PC-9 (cell line): ENCODE data around the gene ZNF629. TPM values are rescaled to one million over a fixed set of nuclear protein-coding genes. Genes with fewer than 3 reads are reported as not detected.

Experiments
- BruUV-seq: library from RNA; stranded (reverse); fragments of 400-500 nt; replicated peaks from 2 replicates; lab custom pipeline; 2021; lab: Mats Ljungman, UMichigan
- CTCF ChIA-PET: fragments of 300-600 bp; sonication (Branson Sonifier 250); formaldehyde crosslinking; loops from one replicate; lab custom pipeline; 2022; ENCODE audit warnings: antibody characterized with exemption; lab: Charles Lee
- POLR2A ChIA-PET: fragments of 300-600 bp; sonication (Branson Sonifier 250); formaldehyde crosslinking; loops from one replicate; lab custom pipeline; 2022; ENCODE audit warnings: antibody characterized with exemption; ENCODE audit not compliant: unreplicated experiment; lab: Charles Lee
- DNase-seq, 2 experiments: peaks; one replicate each; pipeline versions ENCODE4 v3.0.0 to v3.0.0-alpha.2; 2015 to 2022; ENCODE audit warnings: mixed read lengths in 1 of 2
- H2AFZ ChIP-seq: fragments of 200-600 bp; sonication (generic); 2 replicates; pipeline ENCODE4 v1.8.1; 2017; ENCODE audit warnings: antibody characterized with exemption
- H3F3A ChIP-seq: fragments of 200-600 bp; sonication (generic); 2 replicates; pipeline ENCODE4 v1.8.1; 2017; ENCODE audit warnings: antibody characterized with exemption, mild to moderate bottlenecking, low read depth; ENCODE audit not compliant: insufficient read depth
- H3K27ac ChIP-seq: fragments of 200-600 bp; sonication (generic); 2 replicates; pipeline ENCODE4 v1.6.1; 2016; ENCODE audit warnings: mixed run types
- H3K27me3 ChIP-seq: fragments of 200-600 bp; sonication (generic); 2 replicates; pipeline ENCODE4 v1.6.1; 2016; ENCODE audit warnings: low read depth, mixed run types; ENCODE audit not compliant: insufficient read depth
- H3K36me3 ChIP-seq: fragments of 200-600 bp; sonication (generic); 2 replicates; pipeline ENCODE4 v1.6.1; 2016; ENCODE audit warnings: low read depth, mixed run types
- H3K4me1 ChIP-seq: fragments of 200-600 bp; sonication (generic); replicated peaks from 2 replicates; pipeline ENCODE4 v1.6.1; 2016; ENCODE audit warnings: mixed run types; ENCODE audit not compliant: insufficient read depth
- H3K4me2 ChIP-seq: fragments of 200-600 bp; sonication (generic); 2 replicates; pipeline ENCODE4 v1.6.1; 2017; ENCODE audit warnings: mixed run types
- H3K4me3 ChIP-seq: fragments of 200-600 bp; sonication (generic); 2 replicates; pipeline ENCODE4 v1.6.1; 2016; ENCODE audit warnings: mixed run types
- H3K79me2 ChIP-seq: fragments of 200-600 bp; sonication (generic); 2 replicates; pipeline ENCODE4 v1.6.1; 2017; ENCODE audit warnings: low read depth, mixed run types
- H3K9me2 ChIP-seq: fragments of 200-600 bp; sonication (generic); 2 replicates; pipeline ENCODE4 v1.8.1; 2017; ENCODE audit warnings: mild to moderate bottlenecking; ENCODE audit not compliant: insufficient read depth
- H3K9me3 ChIP-seq: fragments of 200-600 bp; sonication (generic); 2 replicates; pipeline ENCODE4 v1.8.1; 2016; ENCODE audit warnings: low read depth; ENCODE audit not compliant: insufficient read depth
- H4K20me1 ChIP-seq: fragments of 200-600 bp; sonication (generic); 2 replicates; pipeline ENCODE4 v1.8.1; 2017; ENCODE audit not compliant: insufficient read depth
- CTCF ChIP-seq: fragments of 200-600 bp; sonication (generic); conservative IDR thresholded peaks from 2 replicates; pipeline ENCODE4 v1.6.1; 2017; ENCODE audit warnings: mixed run types, antibody characterized with exemption, mild to moderate bottlenecking, moderate library complexity
- EZH2 ChIP-seq: fragments of 200-600 bp; sonication (generic); IDR thresholded peaks from 2 replicates; pipeline ENCODE4 v1.8.0; 2017; ENCODE audit warnings: antibody characterized with exemption, low read depth
- intact Hi-C: fragments of 100-400 bp; cut with micrococcal nuclease; formaldehyde crosslinking; loops from one replicate; pipeline ENCODE4 v1.10.0; 2022; ENCODE audit not compliant: unreplicated experiment
- total RNA-seq: library from RNA; stranded (reverse); gene quantifications from 2 replicates; pipeline ENCODE4 v1.2.3, GENCODE V29; 2021

ZNF629 gene
- total RNA-seq, 1 experiment from 2014 or later = 25.6 TPM

DNA sequence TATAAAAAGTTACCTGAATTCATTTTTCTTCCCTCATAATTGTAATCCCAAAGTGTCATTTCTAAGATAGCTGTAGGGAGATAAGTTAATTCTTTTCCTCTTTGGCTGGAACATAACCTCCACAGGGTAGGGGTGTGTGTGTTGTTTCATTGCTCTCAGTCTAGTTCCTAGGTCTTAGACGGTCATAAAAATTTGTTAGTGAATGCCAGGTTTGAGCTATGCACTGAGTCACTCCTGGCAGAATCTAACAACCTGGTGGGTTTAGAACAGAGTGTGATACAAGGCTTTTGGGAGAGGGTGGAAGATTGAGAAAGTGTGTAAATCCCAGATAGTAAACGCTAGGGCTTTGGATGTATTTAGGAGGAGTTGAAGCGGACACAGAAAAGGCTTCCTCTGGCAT, 39.7 kb downstream of the ZNF629 start:
- no TSS peak for BruUV-seq
- TF ChIP-seq CTCF = no peak
- no peak for TF ChIP-seq EZH2
- intact Hi-C loops = no loop called here
- H3K27ac ChIP-seq = peak overlapping the region; percentile 53
- no peaks in the 10 kb centered on the region for H3K9me3 ChIP-seq
- H3K9me2 ChIP-seq = no peaks in the 10 kb centered on the region
- peak overlapping the region; percentile 75 for H3K4me2 ChIP-seq
- peaks cover 51% of the 10 kb centered on the region for H3F3A ChIP-seq
- H3K27me3 ChIP-seq = no peaks in the 10 kb centered on the region
- DNase-seq = peak in 1 of 2 experiments; percentile 69
- CTCF ChIA-PET = no interaction called here
- H2AFZ ChIP-seq = no peak overlapping the region
- peaks cover 29% of the 10 kb centered on the region for H3K79me2 ChIP-seq
- H3K4me3 ChIP-seq = peak overlapping the region; percentile 48; the same call in 1 of the 2 replicates
- H3K36me3 ChIP-seq = peaks cover 38% of the 10 kb centered on the region
- H3K4me1 ChIP-seq = peaks cover 16% of the 10 kb centered on the region
- H4K20me1 ChIP-seq = 0 out of 2 replicates have a peak, but pooled peaks cover 6% of the 10 kb centered on the region
- POLR2A ChIA-PET = interaction anchor here (0.6 to 0.8 kb wide), 3 partner anchors 153 to 228 kb away, joined by 3 to 7 read pairs (median 4); partner anchors contain the start of gene ZNF764

GRCh38 chr16:30746638-30747175, 40.3 kb downstream of the ZNF629 start:
- POLR2A ChIA-PET = interaction anchor here (0.6 kb wide), 1 partner anchor 188 kb away, joined by 7 read pairs; the partner anchor contains the start of gene ZNF764
- Histone ChIP-seq H3K4me2 (peak overlapping the region; percentile 75; the same call in 1 of the 2 replicates), H3K27me3 (no peaks in the 10 kb centered on the region), H3K79me2 (peaks cover 36% of the 10 kb centered on the region), H3K27ac (peak overlapping the region; percentile 53; the same call in 1 of the 2 replicates), H3K36me3 (peaks cover 42% of the 10 kb centered on the region), H3K9me2 (no peaks in the 10 kb centered on the region), H3K4me3 (no peak overlapping the region), H3K4me1 (peaks cover 22% of the 10 kb centered on the region), H2AFZ (no peak overlapping the region), H3K9me3 (no peaks in the 10 kb centered on the region), H4K20me1 (0 out of 2 replicates have a peak, but pooled peaks cover 12% of the 10 kb centered on the region), H3F3A (peaks cover 56% of the 10 kb centered on the region)
- no peak for DNase-seq
- BruUV-seq = no TSS peak
- CTCF ChIA-PET = no interaction called here
- intact Hi-C loops = no loop called here
- no peak for TF ChIP-seq EZH2

DNA sequence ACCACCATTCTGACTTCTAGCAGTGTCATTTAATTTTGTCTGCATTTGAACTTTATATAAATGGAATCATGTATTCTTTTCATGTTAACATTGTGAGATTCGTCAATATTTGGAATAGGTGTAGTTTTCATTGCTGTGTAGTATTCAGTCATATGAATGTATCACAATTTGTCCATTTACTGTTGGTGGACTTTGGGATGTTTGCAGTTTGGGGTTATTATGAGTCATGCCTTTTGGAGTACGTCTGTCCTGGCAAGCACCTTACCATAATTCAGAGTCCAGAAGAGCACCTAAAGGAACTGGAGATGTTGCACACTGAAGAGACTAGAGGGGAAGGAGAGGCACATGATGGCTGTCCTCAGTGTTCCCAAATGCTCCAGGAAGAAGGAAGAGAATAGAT, 41.9 kb downstream of the ZNF629 start:
- Histone ChIP-seq H3K9me3 (no peaks in the 10 kb centered on the region), H3K27ac (0 out of 2 replicates have a peak overlapping the region, but pooled peaks have one; percentile 3), H3K79me2 (peaks cover 36% of the 10 kb centered on the region), H3K9me2 (no peaks in the 10 kb centered on the region), H3K4me3 (no peak overlapping the region), H3K36me3 (peaks cover 37% of the 10 kb centered on the region), H3K4me1 (peaks cover 33% of the 10 kb centered on the region), H3F3A (peaks cover 68% of the 10 kb centered on the region), H3K27me3 (no peaks in the 10 kb centered on the region), H2AFZ (no peak overlapping the region), H4K20me1 (0 out of 2 replicates have a peak, but pooled peaks cover 13% of the 10 kb centered on the region), H3K4me2 (no peak overlapping the region)
- no peak for DNase-seq
- no TSS peak for BruUV-seq
- TF ChIP-seq CTCF = no peak
- TF ChIP-seq EZH2 = no peak
- intact Hi-C loops = no loop called here
- ChIA-PET CTCF (interaction anchor here (0.6 kb wide), 1 partner anchor 91 kb away, joined by 5 read pairs; no protein-coding TSS in a partner anchor), POLR2A (interaction anchor here (0.7 kb wide), 1 partner anchor 40 kb away, joined by 4 read pairs; no protein-coding TSS in a partner anchor)
